ENCODE results near the gene RAC2. TPM values are rescaled to one million over a fixed set of nuclear protein-coding genes. Genes with fewer than 3 reads are reported as not detected.
A peak's percentile ranks its signal among the peaks of the same experiment; 100 is the strongest.

Gene RAC2
- total and polyA plus RNA-seq, 9 of the 15 experiments (the other 6 are each of a cell fraction or from before 2014, with no cell fraction given) = 22.7 to 103 (median 43.3) TPM

- CTCF ChIA-PET (ENCODE audit: low intra/inter-chr PET ratio) = no interaction called here
- no peaks in the 10 kb centered on the region for H3K9me3 ChIP-seq (replicated peaks; ENCODE audit: control insufficient read depth, insufficient read depth, low read depth, low read length)
- POLR2A ChIA-PET = interaction anchor here (0.7 kb wide), 1 partner anchor 121 kb away, joined by 3 read pairs; no protein-coding TSS in a partner anchor
- H3K9me1 ChIP-seq (ENCODE audit: control insufficient read depth, insufficient read depth, low read length) = no peaks in the 10 kb centered on the region
- in situ Hi-C loops (cut with MboI) (no loop called here), intact Hi-C loops (cut with micrococcal nuclease) (no loop called here)
- peak in 2 of 4 experiments; percentile 25 to 30 for DNase-seq (ENCODE audit: extremely low read depth in 1 of 4, low spot score in 3 of 4)
- H3K9ac ChIP-seq (ENCODE audit: insufficient read depth in 1 of 2, low read depth in 2 of 2, low read length in 2 of 2) = peak overlapping the region in 1 of 2 experiments; percentile 45; a peak in 1 of 4 replicates
- peaks cover 0 to 18% of the 10 kb centered on the region in 2 experiments; a peak in 2 of 5 replicates for H3K4me1 ChIP-seq (replicated peaks in 1 of 2; ENCODE audit: control insufficient read depth in 2 of 2, insufficient read depth in 2 of 2, low read length in 2 of 2)
- BruUV-seq (replicated peaks) = no TSS peak
- H3K79me2 ChIP-seq (ENCODE audit: control insufficient read depth, insufficient read depth, low read length) = no peaks in the 10 kb centered on the region
- no peaks in the 10 kb centered on the region for H3K36me3 ChIP-seq (ENCODE audit: control insufficient read depth, insufficient read depth, low read length)
- FAIRE-seq = no peak
- 8% methylated on average over 16 of the region's 23 CpGs for WGBS (ENCODE audit: insufficient coverage, low coverage, missing lambda C conversion rate)
- H3K4me2 ChIP-seq (ENCODE audit: insufficient read depth, low read length) = peak overlapping the region; percentile 17
- no peaks in the 10 kb centered on the region for H4K20me1 ChIP-seq (replicated peaks; ENCODE audit: control insufficient read depth, insufficient read depth, low read length)
- peak overlapping the region; percentile 22; the same call in 1 of the 2 replicates for H2AFZ ChIP-seq (ENCODE audit: low read depth, low read length)
- H3K27me3 ChIP-seq (ENCODE audit: control insufficient read depth in 2 of 2, insufficient read depth in 2 of 2, low read length in 2 of 2) = peaks cover 9 to 37% of the 10 kb centered on the region in 2 experiments; a peak in 4 of 5 replicates
- H3K27ac ChIP-seq (ENCODE audit: extremely low read depth, low read depth, low read length) = no peak overlapping the region
- H3K4me3 ChIP-seq = no peak overlapping the region
- ATAC-seq = peak; percentile 49; the same call in 2 of the 3 replicates
- TF ChIP-seq MAX (CRISPR knock-in tag; IDR thresholded peaks at IDR 0.05) = peak; percentile 81
- TF ChIP-seq E2F6 (IDR thresholded peaks at IDR 0.05; ENCODE audit: borderline replicate concordance in 1 of 2, extremely low read depth in 1 of 2, insufficient read depth in 1 of 2, insufficient read length in 1 of 2, low read depth in 1 of 2, low read length in 1 of 2, poor library complexity in 1 of 2, severe bottlenecking in 1 of 2) = peak in 1 of 2 experiments; percentile 15
- no peak for TF ChIP-seq TBL1XR1 (IDR thresholded peaks at IDR 0.05; ENCODE audit: low read length in 2 of 2)
- TF ChIP-seq IRF2 (CRISPR knock-in tag; IDR thresholded peaks at IDR 0.05) = no peak
- TF ChIP-seq NR2C2 (CRISPR knock-in tag; IDR thresholded peaks at IDR 0.05) = no peak
- TF ChIP-seq NR2C2 (tag; IDR thresholded peaks at IDR 0.05) = peak; percentile 12; the same call in 1 of the 2 replicates
- TF ChIP-seq SPI1 (IDR thresholded peaks at IDR 0.05; ENCODE audit: borderline replicate concordance, low read depth, low read length) = peak; percentile 85; the same call in 1 of the 2 replicates
- TF ChIP-seq PRPF4 (IDR thresholded peaks at IDR 0.05; ENCODE audit: insufficient read depth, low read depth, low read length, poor library complexity, severe bottlenecking) = no peak
- no peak for TF ChIP-seq TEAD1 (CRISPR knock-in tag; IDR thresholded peaks at IDR 0.05)
- TF ChIP-seq BHLHE40 (IDR thresholded peaks at IDR 0.05; ENCODE audit: low read length) = peak; percentile 26; the same call in 1 of the 2 replicates
- TF ChIP-seq ZKSCAN8 (CRISPR knock-in tag; IDR thresholded peaks at IDR 0.05) = no peak
- peak; percentile 45 to 57 for TF ChIP-seq MNT (conservative IDR thresholded peaks at IDR 0.05)
- no peak for TF ChIP-seq ZNF583 (CRISPR knock-in tag; IDR thresholded peaks at IDR 0.05)
- no peak for TF ChIP-seq KLF1 (tag; IDR thresholded peaks at IDR 0.05)
- TF ChIP-seq VEZF1 (CRISPR knock-in tag; IDR thresholded peaks at IDR 0.05) = peak; percentile 77
- TF ChIP-seq USF2 (CRISPR knock-in tag; IDR thresholded peaks at IDR 0.05) = 0 out of 2 replicates have a peak, but pooled peaks have one; percentile 27
Observed at GRCh38 chr22:37176464-37177061, 67.5 kb downstream of the RAC2 start.

All from K562 (cell line).